ENCODE results near the gene CIAO3. TPM values are rescaled to one million over a fixed set of nuclear protein-coding genes. Genes with fewer than 3 reads are reported as not detected.

CIAO3 gene
- total RNA-seq, 1 experiment from 2014 or later = 29.6 TPM

GRCh38 chr16:741986-742629, 1.3 kb upstream of the CIAO3 start:
- no peak for DNase-seq (ENCODE audit: low spot score)
- in situ Hi-C loops (cut with HindIII; ENCODE audit: low sequenced_read_pairs) = no loop called here

- in situ Hi-C loops (cut with HindIII; ENCODE audit: low sequenced_read_pairs) = no loop called here
- no peak for DNase-seq (ENCODE audit: low spot score)
These were observed 386 bp downstream of the CIAO3 start for GRCh38 chr16:740459-740763.

GRCh38 chr16:739560-740458, 988 bp downstream of the CIAO3 start:
- DNase-seq (ENCODE audit: low spot score) = no peak
- in situ Hi-C loops (cut with HindIII; ENCODE audit: low sequenced_read_pairs) = no loop called here

- no peak for DNase-seq (ENCODE audit: low spot score)
- in situ Hi-C loops (cut with HindIII; ENCODE audit: low sequenced_read_pairs) = no loop called here
These were observed 3.8 kb downstream of the CIAO3 start for GRCh38 chr16:736936-737481.

DNA sequence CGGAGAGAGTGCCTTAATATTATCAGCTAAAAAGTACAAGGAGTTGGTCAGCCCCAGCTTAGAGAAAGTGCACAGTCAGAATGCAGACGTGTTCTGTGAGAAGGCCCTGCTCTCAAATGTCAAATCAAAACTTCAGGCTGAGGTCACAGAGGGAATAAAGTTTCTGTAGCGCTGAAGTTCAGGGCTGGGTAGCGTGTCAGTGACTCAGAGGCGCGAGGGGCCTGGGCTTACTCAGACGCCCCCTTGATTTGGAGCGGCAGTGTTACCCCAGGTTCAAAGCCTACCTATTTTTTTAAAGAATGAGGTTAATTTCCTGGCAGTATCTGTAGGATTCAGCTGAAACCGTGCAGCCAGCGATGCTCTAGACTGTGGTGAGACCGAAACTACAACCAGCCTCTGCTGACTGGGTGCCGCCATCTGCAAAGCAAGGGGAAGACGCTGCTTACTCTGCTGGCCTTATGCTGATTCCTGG, 4.8 kb downstream of the CIAO3 start:
- no peak for DNase-seq (ENCODE audit: low spot score)
- in situ Hi-C loops (cut with HindIII; ENCODE audit: low sequenced_read_pairs) = no loop called here

DNA sequence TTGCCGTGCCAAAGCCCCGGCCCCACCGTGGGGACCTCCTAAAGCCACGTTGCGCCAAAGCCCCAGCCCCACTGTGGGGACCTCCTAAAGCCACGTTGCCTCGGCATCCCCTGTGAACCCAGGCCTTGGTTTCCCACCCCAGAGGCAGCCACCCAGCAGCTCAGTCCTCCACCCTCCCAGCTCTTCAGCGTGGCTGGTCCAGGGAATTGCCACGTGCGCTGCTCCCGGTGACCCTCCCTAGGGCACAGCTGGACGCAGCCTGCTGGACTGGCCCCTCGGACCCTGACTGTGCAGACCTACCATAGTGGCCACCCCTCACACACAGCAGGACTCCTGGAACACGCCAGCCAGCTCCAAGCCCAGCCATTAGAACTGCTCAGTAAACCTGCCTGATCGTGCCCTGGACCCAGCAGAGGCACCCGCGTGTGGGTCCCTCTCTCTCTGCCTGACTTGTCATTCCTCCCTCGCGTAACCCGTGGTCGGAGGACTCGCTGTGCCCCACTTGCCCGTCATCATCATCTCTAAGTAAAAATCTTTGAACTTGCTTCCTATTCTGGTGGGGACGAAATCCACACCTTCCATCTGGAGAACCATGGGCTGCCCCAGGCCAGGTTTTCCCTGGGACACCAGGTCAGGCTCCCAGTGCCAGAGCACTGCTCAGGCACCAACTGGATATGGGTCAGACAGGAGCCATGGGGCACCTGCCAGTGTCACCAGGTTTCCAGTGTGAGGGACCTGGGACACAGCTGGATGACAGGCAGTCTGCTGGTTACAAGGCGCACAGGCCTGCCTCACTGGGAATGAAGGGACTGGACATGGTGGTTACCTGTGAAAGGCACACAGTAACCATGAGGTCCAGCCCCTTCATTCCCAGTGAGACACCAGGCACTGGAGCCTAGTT, 5.6 kb downstream of the CIAO3 start:
- in situ Hi-C loops (cut with HindIII; ENCODE audit: low sequenced_read_pairs) = no loop called here
- DNase-seq (ENCODE audit: low spot score) = no peak

GRCh38 chr16:734208-734980, 6.4 kb downstream of the CIAO3 start:
- DNase-seq (ENCODE audit: low spot score) = no peak
- in situ Hi-C loops (cut with HindIII; ENCODE audit: low sequenced_read_pairs) = no loop called here

- DNase-seq (ENCODE audit: low spot score) = no peak
These were observed 7.2 kb downstream of the CIAO3 start for GRCh38 chr16:733382-734207.

GRCh38 chr16:732936-733335, 7.9 kb downstream of the CIAO3 start:
- in situ Hi-C loops (cut with HindIII; ENCODE audit: low sequenced_read_pairs) = no loop called here
- no peak for DNase-seq (ENCODE audit: low spot score)

More at GRCh38 chr16:733382-734207, 7.2 kb downstream of the CIAO3 start:
- in situ Hi-C loops (cut with HindIII; ENCODE audit: low sequenced_read_pairs) = no loop called here

DNA sequence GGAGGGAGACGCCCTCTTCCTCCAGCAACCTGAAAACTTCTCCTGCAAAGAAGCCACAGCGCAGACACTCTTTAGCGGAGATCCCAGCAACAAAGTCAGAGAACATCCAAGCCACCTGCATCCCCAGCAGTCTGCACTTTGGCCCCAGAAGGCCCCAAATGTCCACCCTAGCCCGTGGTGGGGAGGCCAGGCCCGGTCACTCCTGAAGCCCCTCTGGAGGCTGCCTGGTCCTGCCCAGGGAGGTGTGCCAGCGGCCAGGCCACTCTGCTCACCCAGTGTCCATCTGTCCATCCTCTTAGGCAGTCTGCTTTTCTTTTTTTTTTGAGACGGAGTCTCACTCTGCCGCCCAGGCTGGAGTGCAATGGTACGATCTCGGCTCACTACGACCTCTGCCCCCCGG, 8.5 kb downstream of the CIAO3 start:
- in situ Hi-C loops (cut with HindIII; ENCODE audit: low sequenced_read_pairs) = no loop called here
- DNase-seq (ENCODE audit: low spot score) = no peak

DNA sequence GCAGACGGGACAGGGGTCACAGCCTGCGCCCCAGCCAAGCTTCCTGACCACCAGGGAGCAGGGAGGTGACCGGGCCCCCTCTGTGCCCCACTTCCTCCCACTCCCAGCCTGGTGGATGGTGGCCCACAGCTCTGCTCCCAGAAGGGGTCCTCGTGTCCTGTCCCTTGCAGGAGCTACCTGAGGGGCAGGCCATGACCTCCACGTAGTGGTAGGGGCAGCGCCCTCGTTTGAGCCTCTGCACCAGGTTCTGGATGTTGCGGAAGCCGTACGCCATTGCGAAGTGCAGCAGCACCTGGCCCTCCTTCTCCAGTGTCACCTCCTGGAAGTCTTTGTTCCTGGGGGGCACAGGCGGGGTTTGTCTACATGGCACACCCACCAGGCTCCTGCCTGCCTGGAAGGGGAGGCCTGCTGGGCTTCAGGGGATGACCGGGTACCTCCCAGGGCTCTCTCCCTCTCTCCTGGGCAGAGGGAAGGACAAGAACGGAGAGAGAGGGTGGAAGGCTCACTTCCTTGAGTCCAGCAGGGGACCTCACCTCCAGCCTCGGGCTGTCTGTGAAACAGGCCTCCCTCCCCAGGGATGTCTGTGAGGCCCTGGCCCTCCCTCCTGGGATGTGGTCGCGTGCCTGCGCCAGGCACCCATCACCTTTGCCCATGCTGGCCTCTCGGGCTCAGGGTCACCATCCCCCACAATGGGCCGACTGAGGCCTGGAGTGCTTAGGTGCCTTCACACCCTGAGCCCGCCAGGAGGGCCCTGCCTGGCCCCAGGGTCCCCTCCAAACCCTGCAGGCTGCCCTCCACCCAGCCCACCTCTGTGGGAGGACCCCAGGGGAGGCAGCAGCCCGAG, 9.9 kb downstream of the CIAO3 start:
- DNase-seq (ENCODE audit: low spot score) = no peak
- in situ Hi-C loops (cut with HindIII; ENCODE audit: low sequenced_read_pairs) = no loop called here

DNA sequence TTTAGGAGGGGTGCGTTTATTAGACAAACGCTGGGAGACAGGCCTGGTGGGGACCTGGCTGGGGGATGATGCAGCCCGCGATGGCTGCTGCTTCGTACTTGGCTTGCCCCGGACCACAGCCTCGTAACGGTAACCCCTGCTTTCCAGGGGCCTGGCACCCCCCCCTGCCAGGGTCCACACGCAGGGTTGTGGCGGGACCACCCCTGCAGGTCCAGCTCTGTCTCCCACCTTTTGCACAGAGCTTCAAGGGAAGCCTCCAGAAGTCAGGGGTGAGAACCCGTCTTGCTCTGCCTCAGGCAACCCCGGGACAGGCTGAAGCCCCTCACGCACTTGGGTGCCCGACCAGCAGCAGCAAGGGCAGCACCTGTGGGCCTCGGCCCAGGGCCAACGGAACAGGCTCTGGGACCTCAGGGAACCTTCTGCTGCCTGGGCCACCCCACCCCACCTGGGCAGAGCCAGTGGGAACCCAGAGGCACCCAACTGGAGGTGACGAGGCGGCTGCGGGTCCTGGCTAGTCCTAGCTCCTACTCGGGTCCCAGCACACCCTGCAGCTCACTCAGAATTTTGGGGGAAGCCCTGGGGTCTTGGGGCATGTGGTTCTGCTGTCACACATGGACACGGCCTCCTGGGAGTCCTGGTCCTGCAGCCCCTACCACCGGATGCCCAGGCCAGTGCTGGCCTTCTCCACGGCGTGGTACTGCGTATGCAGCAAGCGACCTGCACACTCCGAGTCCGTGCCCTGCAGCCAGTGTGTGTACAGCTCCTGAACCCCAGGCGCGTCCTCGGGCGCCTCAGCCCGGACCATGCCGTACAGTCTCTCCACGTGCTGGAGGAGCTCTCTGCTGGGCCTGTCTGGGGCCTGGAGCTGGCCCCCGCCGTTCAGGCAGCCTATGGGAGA, 10.8 kb downstream of the CIAO3 start:
- in situ Hi-C loops (cut with HindIII; ENCODE audit: low sequenced_read_pairs) = no loop called here
- no peak for DNase-seq (ENCODE audit: low spot score)

DNA sequence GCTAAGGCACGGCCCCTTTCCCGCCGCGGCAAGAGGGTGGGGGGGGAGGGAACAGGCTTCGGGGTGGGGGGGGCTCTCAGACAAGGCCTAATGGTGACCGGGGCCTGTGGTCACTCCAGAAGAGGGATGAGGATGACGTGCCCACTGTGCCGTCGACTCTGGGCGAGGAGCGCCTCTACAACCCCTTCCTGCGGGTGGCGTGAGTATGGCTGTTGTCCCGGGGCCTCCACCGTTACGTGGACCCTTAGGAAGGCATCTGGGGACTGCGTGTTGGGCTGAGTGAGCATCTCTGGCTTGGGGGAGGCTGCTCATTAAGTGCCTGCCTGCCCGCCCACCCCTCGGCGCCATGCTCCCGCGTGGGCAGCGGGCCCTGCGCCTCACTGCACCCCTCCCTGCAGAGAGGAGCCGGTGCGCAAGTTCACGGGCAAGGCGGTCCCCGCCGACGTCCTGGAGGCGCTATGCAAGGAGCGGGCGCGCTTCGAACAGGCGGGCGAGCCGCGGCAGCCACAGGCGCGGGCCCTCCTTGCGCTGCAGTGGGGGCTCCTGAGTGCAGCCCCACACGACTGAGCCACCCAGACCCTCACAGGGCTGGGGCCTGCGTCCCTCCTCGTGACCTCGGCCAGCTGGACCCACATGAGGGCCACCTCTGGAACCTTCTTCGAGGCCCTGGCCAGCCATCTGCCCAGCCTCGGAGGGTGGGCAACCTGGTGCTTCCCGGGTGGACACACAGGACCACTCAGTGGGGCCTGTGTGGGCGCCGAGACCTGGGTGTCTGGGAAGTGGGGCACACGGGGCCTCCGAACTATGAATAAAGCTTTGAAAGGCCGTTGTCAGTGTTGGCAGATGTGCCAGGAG, 11.7 kb downstream of the CIAO3 start:
- DNase-seq (ENCODE audit: low spot score) = no peak
- in situ Hi-C loops (cut with HindIII; ENCODE audit: low sequenced_read_pairs) = no loop called here

DNA sequence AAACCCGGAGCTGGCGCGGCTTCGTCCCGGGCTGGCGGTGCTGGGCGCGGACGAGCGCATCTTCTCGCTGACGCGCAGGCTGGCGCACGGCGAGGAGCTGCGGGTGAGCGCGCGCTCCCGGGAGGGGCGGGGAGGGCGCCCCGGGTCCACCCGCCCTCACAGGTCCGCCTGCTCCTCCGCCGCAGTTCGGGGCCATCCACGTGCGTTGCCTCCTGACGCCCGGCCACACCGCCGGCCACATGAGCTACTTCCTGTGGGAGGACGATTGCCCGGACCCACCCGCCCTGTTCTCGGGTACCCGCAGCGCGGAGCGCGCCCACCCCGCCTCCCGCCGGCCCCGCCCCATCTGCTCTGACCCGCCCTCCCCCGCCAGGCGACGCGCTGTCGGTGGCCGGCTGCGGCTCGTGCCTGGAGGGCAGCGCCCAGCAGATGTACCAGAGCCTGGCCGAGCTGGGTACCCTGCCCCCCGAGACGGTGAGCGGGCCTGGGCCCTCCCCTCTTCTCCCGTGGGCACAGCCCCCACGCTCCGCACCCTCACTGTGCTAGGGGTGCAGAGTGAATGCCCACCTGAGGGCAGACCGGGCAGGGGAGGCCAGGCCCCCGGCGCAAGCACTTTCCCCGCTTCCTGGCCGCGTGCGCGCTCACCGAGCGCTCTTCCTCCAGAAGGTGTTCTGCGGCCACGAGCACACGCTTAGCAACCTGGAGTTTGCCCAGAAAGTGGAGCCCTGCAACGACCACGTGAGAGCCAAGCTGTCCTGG, 12.5 kb downstream of the CIAO3 start:
- peak; percentile 81 for DNase-seq (ENCODE audit: low spot score)
- in situ Hi-C loops (cut with HindIII; ENCODE audit: low sequenced_read_pairs) = no loop called here

Data from G401 (cell line).